Suprapubic skin (tissue), 4 donors: ENCODE data around the gene HJV.
"Not testable (repeated sequence)": the region's sequence is repeated elsewhere in the genome, so short reads cannot be mapped to it uniquely, and the experiment has no call there.

Source experiments
- CTCF ChIP-seq, 2 donors: fragments of 200-600 bp in 1 of 2; fragments of 450-650 bp in 1 of 2; sonication (generic) in 1 of 2; IDR thresholded peaks; one replicate each; pipeline ENCODE4 v1.5.1; 2016 to 2019; ENCODE audit warnings: antibody characterized with exemption in 2 of 2, mild to moderate bottlenecking in 1 of 2, moderate library complexity in 1 of 2
- EP300 ChIP-seq: sonication (generic); formaldehyde crosslinking; IDR thresholded peaks from one replicate; pipeline ENCODE4 v1.6.1; 2017; ENCODE audit warnings: antibody characterized with exemption
- POLR2A ChIP-seq, 2 donors: fragments of 450-650 bp; IDR thresholded peaks; one replicate each; pipeline ENCODE4 v1.6.1; 2017; ENCODE audit warnings: antibody characterized with exemption in 2 of 2, mild to moderate bottlenecking in 2 of 2, moderate library complexity in 2 of 2
- POLR2AphosphoS5 ChIP-seq, 3 donors: sonication (generic); formaldehyde crosslinking; IDR thresholded peaks; one replicate each; pipeline ENCODE4 v1.6.1; 2017; ENCODE audit warnings: antibody characterized with exemption in 3 of 3

GRCh38 chr1:146026650-146027049, 5.1 kb upstream of the HJV start:
- TF ChIP-seq CTCF (IDR thresholded peaks at IDR 0.05); POLR2A (IDR thresholded peaks at IDR 0.05); EP300; POLR2AphosphoS5 (IDR thresholded peaks at IDR 0.05): not testable (repeated sequence)
